Small intestine (tissue), 16 donors: ENCODE results near the gene AAGAB. TPM values are rescaled to one million over a fixed set of nuclear protein-coding genes. Genes with fewer than 3 reads are reported as not detected.
A peak's percentile ranks its signal among the peaks of the same experiment; 100 is the strongest.
"Not testable (repeated sequence)": the region's sequence is repeated elsewhere in the genome, so short reads cannot be mapped to it uniquely, and the experiment has no call there.

ENCODE experiments used
- DNase-seq, 2 donors: peaks; one replicate each; pipeline versions ENCODE4 v3.0.0 to v3.0.0-alpha.2; 2013
- FAIRE-seq: peaks from 2 replicates; lab custom pipeline; 2012; peaks lifted over from hg19 to GRCh38; lab: Jason Lieb, UNC
- H3K27ac ChIP-seq, 3 donors: one replicate each; pipeline ENCODE4 v1.5.1; 2013; ENCODE audit warnings: low read length in 2 of 3, mild to moderate bottlenecking in 2 of 3, control low read depth in 1 of 3, inconsistent platforms in 1 of 3, low read depth in 1 of 3, moderate library complexity in 1 of 3
- H3K27me3 ChIP-seq, 3 donors: one replicate each; pipeline ENCODE4 v1.6.1; 2013; ENCODE audit warnings: low read length in 3 of 3, inconsistent platforms in 1 of 3; ENCODE audit not compliant: control insufficient read depth in 3 of 3, insufficient read depth in 3 of 3
- H3K36me3 ChIP-seq, 3 donors: one replicate each; pipeline ENCODE4 v1.6.1; 2013; ENCODE audit warnings: low read length in 3 of 3, inconsistent platforms in 1 of 3, low read depth in 1 of 3, mild to moderate bottlenecking in 1 of 3, moderate library complexity in 1 of 3; ENCODE audit not compliant: control insufficient read depth in 3 of 3, insufficient read depth in 2 of 3
- H3K4me1 ChIP-seq, 3 donors: one replicate each; pipeline ENCODE4 v1.6.1; 2013; ENCODE audit warnings: low read length in 2 of 3, inconsistent platforms in 1 of 3, low read depth in 1 of 3, mild to moderate bottlenecking in 1 of 3, moderate library complexity in 1 of 3; ENCODE audit not compliant: control insufficient read depth in 3 of 3, insufficient read depth in 2 of 3
- H3K4me3 ChIP-seq, 3 donors: one replicate each; pipeline ENCODE4 v1.5.1; 2013; ENCODE audit warnings: low read length in 3 of 3, control low read depth in 1 of 3, inconsistent platforms in 1 of 3, low read depth in 1 of 3, mild to moderate bottlenecking in 1 of 3, moderate library complexity in 1 of 3
- H3K9me3 ChIP-seq, 2 donors: one replicate each; pipeline ENCODE4 v1.6.1; 2013; ENCODE audit warnings: low read depth in 1 of 2, low read length in 1 of 2; ENCODE audit not compliant: control insufficient read depth in 2 of 2, insufficient read depth in 1 of 2
- WGBS, 3 donors: extraction: QIAGEN DNeasy Blood & Tissue Kit; methylation state at CpG; one replicate each; pipeline ENCODE4 v1.1.7; 2013; 5-methylcytosine and 5-hydroxymethylcytosine counted together
- long read RNA-seq, 10 donors: transcript quantifications; one replicate each; lab custom pipeline, GENCODE V29; 2026
- polyA plus RNA-seq, 4 donors: library from polyadenylated mRNA; stranded (reverse) in 3 of 4; unstranded in 1 of 4; fragments of 200-250 nt in 3 of 4; fragments of 120-200 nt in 1 of 4; gene quantifications; one replicate each; pipeline versions ENCODE4 v1.2.1 to v1.2.3, GENCODE V29; 2013
- donor health status: healthy with polysubstance abuse.
- donor health status: control.
- donor health status: control.
- donor health status: Bipolar disorder and iron deficiency.
- donor health status: healthy.

The AAGAB gene
- polyA plus RNA-seq: 10 to 100 TPM; 23.0 to 27.9 (median 25.8) TPM
- long read RNA-seq, donor 1: 0 reads
- long read RNA-seq, donor 2, transcript AAGAB-201 (10 exons, 2,841 nt): major isoform, 7 of 7 reads
- long read RNA-seq, donor 2, partial matches to known transcripts: 0 of 7 reads
- long read RNA-seq, donor 2, other reads (novel, unspliced or antisense): 0 of 7 reads
- long read RNA-seq, donor 3, partial matches to known transcripts: 0 of 4 reads
- long read RNA-seq, donor 3, other reads (novel, unspliced or antisense): 0 of 4 reads
- long read RNA-seq, donor 4: 0 reads
- long read RNA-seq, donor 5, partial matches to known transcripts: 0 of 1 reads
- long read RNA-seq, donor 5, other reads (novel, unspliced or antisense): 0 of 1 reads
- long read RNA-seq, donor 6, transcript AAGAB-201 (10 exons, 2,841 nt): major isoform, 6 of 6 reads
- long read RNA-seq, donor 6, partial matches to known transcripts: 0 of 6 reads
- long read RNA-seq, donor 6, other reads (novel, unspliced or antisense): 0 of 6 reads
- long read RNA-seq, donor 7, transcript AAGAB-201 (10 exons, 2,841 nt): major isoform, 7 of 7 reads
- long read RNA-seq, donor 7, partial matches to known transcripts: 0 of 7 reads
- long read RNA-seq, donor 7, other reads (novel, unspliced or antisense): 0 of 7 reads
- long read RNA-seq, donor 8, partial matches to known transcripts: 0 of 1 reads
- long read RNA-seq, donor 8, other reads (novel, unspliced or antisense): 0 of 1 reads
- long read RNA-seq, donor 9: 0 reads
- long read RNA-seq, donor 10, transcript AAGAB-201 (10 exons, 2,841 nt): major isoform, 7 of 8 reads
- long read RNA-seq, donor 10, partial matches to known transcripts: 0 of 8 reads
- long read RNA-seq, donor 10, other reads (novel, unspliced or antisense): 0 of 8 reads

GRCh38 chr15:67254238-67255175 is at the start of gene AAGAB, which contains the start of gene IQCH:
Gene AAGAB, minus strand, starts transcription at chr15:67254661. Its CDS starts 30 bp downstream, at chr15:67254631.
Gene IQCH, plus strand, starts transcription at chr15:67254786. Its CDS starts 111 bp downstream, at chr15:67254897.
- Histone ChIP-seq H3K27ac (peak within 1 kb of the TSS; percentile 83 to 97 (median 89)), H3K9me3 (no peaks in the 10 kb centered on the region), H3K27me3 (no peaks in the 10 kb centered on the region), H3K4me3 (peak within 1 kb of the TSS; percentile 73 to 88 (median 84)), H3K4me1 (peaks cover 0 to 11% (median 4%) of the 10 kb centered on the region in 3 donors), H3K36me3 (no peaks in the 10 kb centered on the region)
- FAIRE-seq (no peak), DNase-seq (peak; percentile 96 to 98)
- WGBS, 3 donors: 0 to 1% (median 0%) methylated on average over 70 to 76 of the region's 76 CpGs

GRCh38 chr15:67303490-67304363 is 49.3 kb upstream of the AAGAB start:
- Histone ChIP-seq H3K36me3 (no peaks in the 10 kb centered on the region), H3K9me3 (no peaks in the 10 kb centered on the region), H3K4me3 (no peak overlapping the region), H3K27ac (no peak overlapping the region), H3K27me3 (no peaks in the 10 kb centered on the region), H3K4me1 (no peaks in the 10 kb centered on the region)
- FAIRE-seq (no peak), DNase-seq (peak; percentile 52 to 56)
- WGBS, 3 donors: 54 to 69% (median 59%) methylated on average over 4 of the region's 4 CpGs

DNA sequence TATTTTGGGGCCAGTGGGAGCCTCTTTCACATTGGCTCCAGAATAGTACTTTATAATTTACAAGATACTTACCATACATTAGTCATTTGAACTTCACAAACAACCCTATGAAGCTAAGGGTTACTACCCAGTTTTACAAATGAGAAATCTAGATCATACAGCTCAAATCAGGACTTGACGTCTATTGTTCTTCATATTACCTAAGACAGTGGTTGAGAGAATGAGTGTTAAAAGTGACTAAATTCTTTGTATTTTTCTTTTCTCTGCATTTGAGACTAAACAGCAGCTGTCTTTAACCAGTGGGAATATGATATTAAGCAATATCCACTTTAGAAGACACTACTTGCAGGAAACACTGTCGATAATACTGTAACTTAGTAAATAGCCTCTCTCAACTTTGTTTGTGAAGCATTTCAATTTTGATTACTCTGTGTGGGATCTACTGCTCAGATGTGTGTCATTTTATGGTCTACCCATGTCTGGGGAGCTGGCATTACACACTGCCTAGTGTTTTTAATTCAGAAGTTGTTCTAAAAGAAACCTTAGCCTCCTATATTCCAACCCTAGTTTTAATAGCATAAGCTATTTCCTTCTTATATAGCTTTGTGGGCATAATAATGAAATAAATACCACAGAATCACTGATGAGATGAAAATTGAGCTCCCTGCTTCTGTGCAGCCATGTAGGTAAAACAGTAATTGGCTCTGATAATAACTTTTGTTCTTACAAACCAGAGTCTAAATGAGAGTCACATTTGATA is 46.0 kb upstream of the AAGAB start:
- H3K9me3 ChIP-seq: no peaks in the 10 kb centered on the region
- no peak overlapping the region for H3K4me3 ChIP-seq
- no peak overlapping the region for H3K27ac ChIP-seq
- DNase-seq: no peak
- WGBS, 3 donors: 73 to 83% (median 75%) methylated on average over 2 of the region's 2 CpGs
- FAIRE-seq: no peak
- H3K36me3 ChIP-seq: no peaks in the 10 kb centered on the region
- no peaks in the 10 kb centered on the region for H3K4me1 ChIP-seq
- H3K27me3 ChIP-seq: no peaks in the 10 kb centered on the region

- FAIRE-seq: no peak
- WGBS, 3 donors: 75 to 86% (median 85%) methylated on average over 1 of the region's 1 CpG
Observed at GRCh38 chr15:67296684-67297083, 42.2 kb upstream of the AAGAB start.

GRCh38 chr15:67296188-67296587 is 41.7 kb upstream of the AAGAB start:
- Histone ChIP-seq H3K4me3 (no peak overlapping the region), H3K27ac (no peak overlapping the region), H3K9me3 (no peaks in the 10 kb centered on the region), H3K4me1 (no peaks in the 10 kb centered on the region), H3K36me3 (no peaks in the 10 kb centered on the region), H3K27me3 (no peaks in the 10 kb centered on the region)
- 90 to 98% (median 93%) methylated on average over 5 of the region's 5 CpGs for WGBS, 3 donors
- DNase-seq (no peak), FAIRE-seq (no peak)

More at GRCh38 chr15:67296684-67297083, 42.2 kb upstream of the AAGAB start:
- no peak overlapping the region for H3K4me3 ChIP-seq
- no peak for DNase-seq
- H3K36me3 ChIP-seq: no peaks in the 10 kb centered on the region
- H3K27ac ChIP-seq: no peak overlapping the region
- no peaks in the 10 kb centered on the region for H3K9me3 ChIP-seq
- H3K4me1 ChIP-seq: no peaks in the 10 kb centered on the region
- H3K27me3 ChIP-seq: no peaks in the 10 kb centered on the region

GRCh38 chr15:67290319-67290718 is 35.9 kb upstream of the AAGAB start:
- DNase-seq (no peak), FAIRE-seq (no peak)
- H3K9me3 ChIP-seq: no peaks in the 10 kb centered on the region
- no peaks in the 10 kb centered on the region for H3K36me3 ChIP-seq
- no peak overlapping the region for H3K27ac ChIP-seq
- no peak overlapping the region for H3K4me3 ChIP-seq
- 98 to 99% (median 98%) methylated on average over 1 of the region's 1 CpG for WGBS, 3 donors
- no peaks in the 10 kb centered on the region for H3K4me1 ChIP-seq
- no peaks in the 10 kb centered on the region for H3K27me3 ChIP-seq

DNA sequence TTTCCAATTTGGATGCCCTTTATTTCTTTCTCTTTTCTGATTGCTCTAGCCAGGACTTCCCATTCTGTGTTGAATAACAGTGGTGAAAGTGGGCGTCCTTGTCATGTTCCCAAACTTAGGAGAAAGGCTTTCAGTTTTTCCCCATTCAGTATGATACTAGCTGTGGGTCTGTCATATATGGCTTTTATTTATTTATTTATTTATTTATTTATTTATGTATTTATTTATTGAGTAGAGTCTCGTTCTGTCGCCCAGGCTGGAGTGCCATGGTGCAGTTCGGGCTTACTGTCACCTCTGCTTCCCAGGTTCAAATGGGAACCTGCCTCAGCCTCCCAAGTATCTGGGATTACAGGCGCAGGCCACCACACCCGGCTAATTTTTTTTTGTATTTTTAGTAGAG is 31.9 kb upstream of the AAGAB start:
- H3K27ac ChIP-seq, H3K9me3 ChIP-seq, H3K27me3 ChIP-seq, H3K4me3 ChIP-seq, H3K4me1 ChIP-seq, H3K36me3 ChIP-seq, DNase-seq, FAIRE-seq: not testable (repeated sequence)
- 79 to 95% (median 84%) methylated on average over 6 of the region's 6 CpGs for WGBS, 3 donors
